Activated naive CD8-positive, alpha-beta T cell treated with anti-CD3 and anti-CD28 coated beads, Interleukin-2, amount 50 U/mL, for 16 hours (primary cell): ENCODE results near the gene PER1.

Source experiments
- DNase-seq: peaks from one replicate; pipeline ENCODE4 v3.0.0-alpha.2; 2020; ENCODE audit warnings: low read depth, low spot score

Gene PER1, protein sequence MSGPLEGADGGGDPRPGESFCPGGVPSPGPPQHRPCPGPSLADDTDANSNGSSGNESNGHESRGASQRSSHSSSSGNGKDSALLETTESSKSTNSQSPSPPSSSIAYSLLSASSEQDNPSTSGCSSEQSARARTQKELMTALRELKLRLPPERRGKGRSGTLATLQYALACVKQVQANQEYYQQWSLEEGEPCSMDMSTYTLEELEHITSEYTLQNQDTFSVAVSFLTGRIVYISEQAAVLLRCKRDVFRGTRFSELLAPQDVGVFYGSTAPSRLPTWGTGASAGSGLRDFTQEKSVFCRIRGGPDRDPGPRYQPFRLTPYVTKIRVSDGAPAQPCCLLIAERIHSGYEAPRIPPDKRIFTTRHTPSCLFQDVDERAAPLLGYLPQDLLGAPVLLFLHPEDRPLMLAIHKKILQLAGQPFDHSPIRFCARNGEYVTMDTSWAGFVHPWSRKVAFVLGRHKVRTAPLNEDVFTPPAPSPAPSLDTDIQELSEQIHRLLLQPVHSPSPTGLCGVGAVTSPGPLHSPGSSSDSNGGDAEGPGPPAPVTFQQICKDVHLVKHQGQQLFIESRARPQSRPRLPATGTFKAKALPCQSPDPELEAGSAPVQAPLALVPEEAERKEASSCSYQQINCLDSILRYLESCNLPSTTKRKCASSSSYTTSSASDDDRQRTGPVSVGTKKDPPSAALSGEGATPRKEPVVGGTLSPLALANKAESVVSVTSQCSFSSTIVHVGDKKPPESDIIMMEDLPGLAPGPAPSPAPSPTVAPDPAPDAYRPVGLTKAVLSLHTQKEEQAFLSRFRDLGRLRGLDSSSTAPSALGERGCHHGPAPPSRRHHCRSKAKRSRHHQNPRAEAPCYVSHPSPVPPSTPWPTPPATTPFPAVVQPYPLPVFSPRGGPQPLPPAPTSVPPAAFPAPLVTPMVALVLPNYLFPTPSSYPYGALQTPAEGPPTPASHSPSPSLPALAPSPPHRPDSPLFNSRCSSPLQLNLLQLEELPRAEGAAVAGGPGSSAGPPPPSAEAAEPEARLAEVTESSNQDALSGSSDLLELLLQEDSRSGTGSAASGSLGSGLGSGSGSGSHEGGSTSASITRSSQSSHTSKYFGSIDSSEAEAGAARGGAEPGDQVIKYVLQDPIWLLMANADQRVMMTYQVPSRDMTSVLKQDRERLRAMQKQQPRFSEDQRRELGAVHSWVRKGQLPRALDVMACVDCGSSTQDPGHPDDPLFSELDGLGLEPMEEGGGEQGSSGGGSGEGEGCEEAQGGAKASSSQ (N-terminal part only)

DNA sequence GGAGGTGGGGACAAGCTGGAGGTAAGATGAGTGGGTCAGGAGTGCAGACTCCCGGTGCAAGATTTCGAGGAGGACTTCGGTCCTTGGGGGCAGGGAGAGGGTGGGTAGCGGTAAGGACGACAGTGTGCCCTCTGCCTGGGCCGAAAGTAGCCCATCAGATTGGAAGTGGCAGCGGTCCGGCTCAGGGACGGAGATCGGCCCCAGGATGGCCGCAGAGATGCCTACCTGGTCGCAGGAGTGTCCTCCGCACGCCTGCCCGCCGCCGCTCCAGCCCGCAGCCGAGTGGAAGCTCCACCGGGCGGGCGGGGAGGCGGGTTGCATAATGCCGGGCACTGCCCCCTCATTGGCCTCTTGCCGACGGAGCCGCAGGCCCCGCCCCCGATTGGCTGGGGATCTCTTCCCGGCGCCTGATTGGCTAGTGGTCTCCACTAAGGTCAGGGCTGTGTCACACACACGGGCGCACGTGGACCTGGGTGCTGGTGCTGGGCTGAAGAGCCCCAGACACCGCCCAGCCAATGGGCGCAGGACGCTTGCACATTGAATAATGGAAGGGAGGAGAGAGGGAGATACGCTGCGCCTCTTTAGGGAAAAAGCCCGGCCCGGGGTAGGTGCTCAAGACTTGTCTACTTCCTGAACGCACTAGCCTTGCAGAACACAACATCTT is at the start of gene PER1:
PER1 (minus strand) TSS at position 293 of the 664 bp plus-strand sequence. CDS start 1,698 bp downstream, outside the sequence.
- DNase-seq: peak; percentile 64

DNA sequence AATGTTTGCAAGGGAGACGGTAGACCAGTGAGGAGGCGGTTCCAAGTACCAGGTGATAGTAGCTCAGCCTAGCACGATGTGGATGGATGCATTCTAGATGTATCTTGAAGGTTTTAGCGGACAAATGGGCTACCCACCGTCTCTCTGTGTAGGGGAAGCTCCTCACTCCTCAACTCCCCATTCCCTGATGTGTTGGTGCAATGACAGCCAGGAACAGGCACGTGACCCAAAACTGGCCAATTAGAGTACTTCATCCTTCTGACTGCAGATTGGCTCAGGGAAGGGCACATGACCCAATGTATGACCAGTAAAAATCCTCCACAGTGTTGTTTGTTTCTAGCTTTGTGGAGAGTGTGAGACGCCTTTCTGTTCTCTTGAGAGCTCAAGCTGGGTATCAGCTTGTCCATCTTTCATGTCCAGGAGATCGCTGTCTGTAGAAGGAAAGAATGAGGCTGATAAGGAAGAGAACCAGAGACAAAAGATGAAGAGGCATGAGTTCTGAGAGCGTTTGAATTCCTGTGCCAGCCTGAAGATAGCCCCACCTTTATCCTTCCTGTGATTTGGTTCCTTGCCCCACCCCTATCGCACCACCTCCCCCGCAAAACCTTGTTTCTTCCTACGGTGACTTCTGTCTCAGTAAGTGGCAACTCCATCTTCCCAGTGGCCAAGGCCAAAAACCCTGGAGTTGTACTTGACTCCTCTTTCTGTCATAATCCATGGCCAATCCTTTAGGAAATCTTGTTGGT is 40.0 kb upstream of the PER1 start:
- DNase-seq: no peak

DNA sequence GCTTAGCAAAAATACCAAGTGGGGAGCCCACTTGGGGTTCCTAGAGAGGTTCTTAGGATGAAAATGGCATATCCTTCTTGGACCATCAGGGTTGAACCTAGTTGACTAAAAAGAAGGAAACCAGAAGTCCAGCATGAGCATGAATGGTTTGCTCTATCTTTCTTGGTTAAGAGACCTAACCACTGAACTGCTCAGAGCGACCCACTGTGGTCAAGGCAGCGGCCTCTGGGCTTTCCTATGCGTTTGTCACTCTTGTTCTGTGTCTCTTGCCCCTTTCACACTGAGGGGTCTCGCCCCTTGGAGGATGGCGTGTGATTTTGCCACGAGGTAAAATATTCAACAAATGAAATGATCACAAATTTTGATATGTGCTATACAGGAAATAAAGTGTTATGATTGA is 38.3 kb upstream of the PER1 start:
- DNase-seq: no peak

DNA sequence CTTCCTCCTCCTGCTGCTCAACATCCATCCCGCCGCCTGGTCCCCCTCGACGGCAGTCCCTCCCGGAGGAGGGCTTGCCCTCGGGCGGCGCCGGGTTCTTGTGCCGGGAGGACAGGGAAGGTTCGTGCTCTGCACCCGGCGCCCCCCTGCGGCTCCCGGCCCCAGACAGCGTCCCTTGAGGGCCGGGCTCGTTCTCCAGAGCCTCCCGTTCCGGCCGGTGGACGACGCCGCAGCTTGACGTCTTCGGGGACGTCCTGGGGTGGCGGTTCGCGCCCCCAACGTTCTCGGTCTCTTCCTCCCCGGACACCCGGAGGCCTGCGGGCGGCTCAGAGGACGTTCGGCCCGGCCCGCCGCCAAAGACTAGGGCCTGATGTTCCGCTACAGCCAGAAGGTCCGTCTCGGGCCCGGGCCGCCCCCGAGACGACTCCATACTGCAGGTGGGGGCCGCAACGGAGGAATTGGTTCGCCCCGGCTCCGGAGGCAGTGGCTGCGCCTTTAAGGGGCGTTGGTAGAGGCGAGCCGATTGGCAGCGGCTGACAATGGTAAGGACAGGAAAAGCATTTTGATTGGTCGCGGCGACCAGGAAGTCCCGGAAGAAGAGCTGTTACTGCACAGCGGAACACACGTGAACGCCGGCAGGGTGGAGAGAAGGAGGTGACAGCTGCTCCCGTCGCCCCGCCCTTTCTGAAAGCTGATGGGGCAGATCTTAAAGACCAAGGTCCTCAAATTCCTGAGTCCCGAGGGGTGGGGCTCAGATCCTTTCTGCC is 37.7 kb upstream of the PER1 start, which contains the start of gene BORCS6:
BORCS6 (minus strand) TSS at position 470 of the 767 bp plus-strand sequence; CDS start at position 430, 40 bp downstream.
- DNase-seq: peak; percentile 86

DNA sequence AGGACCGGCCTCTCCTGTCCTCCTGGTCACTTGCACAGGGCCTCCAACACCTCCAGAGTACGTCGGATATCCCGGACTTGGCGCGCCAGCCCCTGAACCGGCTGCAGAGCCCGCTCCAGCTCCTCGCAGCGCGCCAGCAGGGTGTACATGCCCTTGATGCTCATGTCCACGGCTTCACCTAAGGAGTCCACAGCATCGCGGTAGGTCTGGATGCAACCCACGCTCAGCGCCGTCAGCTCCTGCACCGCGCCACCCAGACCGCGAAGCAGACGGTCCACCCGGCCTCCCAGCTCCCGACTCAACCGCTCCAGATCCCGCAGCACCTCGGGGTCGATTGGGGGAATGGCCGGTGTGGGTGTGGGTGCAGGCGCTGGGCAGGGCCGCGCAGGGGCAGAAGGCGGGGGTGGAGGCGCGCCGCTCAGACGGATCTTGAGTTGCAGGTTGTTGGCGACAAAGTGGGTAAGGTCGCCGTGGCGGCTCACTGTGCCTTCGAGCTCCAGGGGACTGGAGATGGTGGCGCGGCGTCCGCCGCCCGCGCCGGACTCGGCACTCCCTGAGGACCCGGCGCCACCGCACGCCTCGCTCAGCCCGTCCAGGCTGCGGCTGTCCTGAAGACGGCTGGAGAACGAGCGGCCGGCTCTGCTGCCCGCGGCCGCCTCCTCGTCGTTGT is 37.0 kb upstream of the PER1 start:
- no peak for DNase-seq

DNA sequence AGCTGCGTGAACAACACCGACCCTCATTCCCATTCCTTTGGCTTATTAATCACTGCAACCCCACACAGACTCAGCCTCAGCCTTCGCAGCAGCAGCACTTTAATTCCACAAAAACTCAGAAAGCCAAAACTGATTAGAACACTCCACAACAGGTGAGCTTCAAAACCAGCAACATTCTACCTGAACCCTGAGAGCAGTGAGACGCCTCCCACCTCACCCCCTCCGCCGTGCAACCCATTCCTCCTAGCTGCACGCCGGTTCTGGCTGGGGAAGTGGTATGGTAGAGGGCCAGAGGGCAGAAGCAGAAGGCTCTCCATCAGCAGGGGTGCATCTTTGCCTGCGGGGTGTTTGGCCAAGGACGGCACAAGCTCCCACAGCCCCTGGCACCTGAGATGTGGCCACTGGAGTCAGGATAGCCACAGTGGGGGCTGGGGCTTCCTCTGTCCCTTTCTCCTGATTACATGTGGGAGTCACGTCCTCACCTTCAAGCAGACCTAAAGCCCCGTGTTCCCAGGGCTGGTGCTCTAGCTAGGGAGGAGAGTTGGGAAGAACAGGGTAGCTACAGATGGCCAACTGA is 36.1 kb upstream of the PER1 start:
- DNase-seq: no peak

DNA sequence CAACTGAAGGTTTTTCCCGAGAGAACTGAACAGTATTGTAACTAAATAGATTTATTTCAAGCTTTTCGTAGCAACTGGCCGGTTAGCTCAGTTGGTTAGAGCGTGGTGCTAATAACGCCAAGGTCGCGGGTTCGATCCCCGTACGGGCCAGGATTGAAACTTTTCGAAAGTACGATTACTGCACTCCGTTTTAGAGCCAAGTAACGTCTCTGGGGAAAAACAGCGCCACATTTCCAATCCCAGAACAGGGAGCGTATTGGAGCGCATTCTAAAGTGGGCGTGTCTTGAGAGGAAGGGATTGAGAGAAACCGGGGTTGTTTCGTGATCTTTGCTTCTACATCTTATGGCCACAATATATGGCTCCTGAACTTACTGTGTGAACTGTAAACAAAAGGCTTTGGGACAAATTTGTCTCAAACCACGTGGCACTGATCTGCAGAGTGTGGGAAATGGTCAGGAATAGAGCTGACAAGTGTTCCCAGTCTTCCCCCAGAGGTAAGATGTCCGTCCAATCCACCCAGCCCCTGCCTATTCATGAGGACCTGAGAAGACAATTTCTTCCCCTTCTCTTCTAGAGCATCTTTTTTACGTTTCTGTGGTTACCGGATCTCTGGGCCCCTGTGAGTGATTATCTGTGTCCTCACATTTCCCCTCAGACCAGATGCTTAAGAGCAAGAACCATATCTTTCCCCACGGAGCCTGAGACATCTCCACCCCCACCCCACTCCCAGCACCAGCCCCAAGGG is 35.5 kb upstream of the PER1 start:
- DNase-seq: peak; percentile 80

DNA sequence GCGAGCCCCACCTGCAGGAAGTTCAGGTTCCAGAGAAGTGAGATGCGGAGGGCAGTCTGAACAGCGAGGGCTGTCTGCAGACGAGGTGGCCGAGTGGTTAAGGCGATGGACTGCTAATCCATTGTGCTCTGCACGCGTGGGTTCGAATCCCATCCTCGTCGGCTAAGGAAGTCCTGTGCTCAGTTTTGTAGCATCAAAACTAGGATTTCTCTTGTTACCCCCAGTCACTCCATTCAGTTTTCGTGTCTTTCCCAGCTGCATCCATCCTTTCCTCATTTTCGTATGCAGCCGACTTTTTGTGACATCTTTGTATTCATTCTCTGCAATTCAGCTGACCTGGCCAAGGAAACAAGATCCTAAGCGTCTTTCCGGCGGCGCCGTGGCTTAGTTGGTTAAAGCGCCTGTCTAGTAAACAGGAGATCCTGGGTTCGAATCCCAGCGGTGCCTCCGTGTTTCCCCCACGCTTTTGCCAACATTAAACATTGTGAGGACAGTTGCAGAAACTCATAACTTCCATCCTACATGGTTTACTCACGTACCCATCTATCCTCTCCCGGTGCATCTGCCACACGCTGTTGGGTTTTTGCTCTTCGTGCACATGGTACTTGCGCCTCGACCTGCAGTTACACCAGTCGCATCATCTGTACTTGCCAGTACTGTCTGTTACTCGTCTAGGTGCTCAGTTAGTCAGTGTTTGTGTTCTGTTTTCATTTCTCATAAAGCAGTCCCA is 34.7 kb upstream of the PER1 start:
- peak; percentile 84 for DNase-seq

DNA sequence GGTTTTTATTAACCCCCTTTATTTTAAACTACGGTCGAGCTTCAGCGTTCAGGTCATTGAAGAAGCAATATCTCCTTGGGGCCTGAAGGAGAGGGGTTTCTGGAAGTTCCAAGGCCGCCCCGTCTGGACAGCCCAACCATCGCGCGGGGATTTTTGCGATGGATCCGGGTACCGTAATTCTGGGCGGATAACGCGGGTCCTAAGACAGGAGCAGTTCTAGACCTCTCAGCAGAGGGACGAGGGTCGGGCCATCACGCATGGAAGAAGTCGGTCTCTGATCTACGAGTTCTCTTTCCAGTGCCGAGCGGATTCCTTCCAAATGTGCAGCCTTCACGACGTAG is 34.2 kb upstream of the PER1 start:
- no peak for DNase-seq

DNA sequence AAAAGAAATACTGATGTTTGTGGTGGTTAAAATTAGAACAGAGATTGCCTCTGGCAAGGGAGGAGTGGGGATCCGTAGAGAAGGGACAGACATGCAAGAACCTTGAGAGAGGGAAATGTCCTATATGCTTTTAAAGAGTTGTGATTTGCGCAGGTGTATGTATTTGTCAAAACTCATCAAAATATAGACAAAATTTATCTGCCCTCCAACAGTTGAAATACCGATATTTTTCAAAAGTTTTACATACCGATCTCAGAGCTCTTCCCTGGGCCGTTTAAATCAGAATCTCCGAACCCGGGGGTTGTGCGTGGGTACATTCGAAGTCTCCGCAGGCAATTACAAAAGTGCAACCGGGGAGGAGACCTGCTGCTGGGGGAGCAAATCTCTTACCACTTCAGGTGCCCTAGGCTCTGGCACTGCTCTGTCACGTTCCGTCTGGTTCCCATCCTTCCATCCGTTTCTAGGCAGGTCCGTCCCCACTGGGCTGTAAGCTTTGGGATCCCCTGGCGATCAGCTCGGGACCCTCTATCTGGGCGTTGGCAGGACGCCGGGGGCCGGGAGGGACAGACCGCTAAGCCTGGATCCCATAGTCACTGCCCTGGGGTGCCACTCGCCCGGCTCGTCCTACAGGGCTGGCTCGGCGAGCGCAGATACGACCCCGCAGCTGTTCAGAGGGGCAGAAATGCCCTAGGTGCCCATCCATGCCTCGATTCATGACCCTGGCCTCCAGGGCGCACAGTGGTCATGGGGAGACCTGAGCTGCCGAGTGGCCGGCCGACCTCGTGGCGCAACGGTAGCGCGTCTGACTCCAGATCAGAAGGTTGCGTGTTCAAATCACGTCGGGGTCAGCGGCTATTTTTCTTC is 33.6 kb upstream of the PER1 start:
- DNase-seq: peak; percentile 83

DNA sequence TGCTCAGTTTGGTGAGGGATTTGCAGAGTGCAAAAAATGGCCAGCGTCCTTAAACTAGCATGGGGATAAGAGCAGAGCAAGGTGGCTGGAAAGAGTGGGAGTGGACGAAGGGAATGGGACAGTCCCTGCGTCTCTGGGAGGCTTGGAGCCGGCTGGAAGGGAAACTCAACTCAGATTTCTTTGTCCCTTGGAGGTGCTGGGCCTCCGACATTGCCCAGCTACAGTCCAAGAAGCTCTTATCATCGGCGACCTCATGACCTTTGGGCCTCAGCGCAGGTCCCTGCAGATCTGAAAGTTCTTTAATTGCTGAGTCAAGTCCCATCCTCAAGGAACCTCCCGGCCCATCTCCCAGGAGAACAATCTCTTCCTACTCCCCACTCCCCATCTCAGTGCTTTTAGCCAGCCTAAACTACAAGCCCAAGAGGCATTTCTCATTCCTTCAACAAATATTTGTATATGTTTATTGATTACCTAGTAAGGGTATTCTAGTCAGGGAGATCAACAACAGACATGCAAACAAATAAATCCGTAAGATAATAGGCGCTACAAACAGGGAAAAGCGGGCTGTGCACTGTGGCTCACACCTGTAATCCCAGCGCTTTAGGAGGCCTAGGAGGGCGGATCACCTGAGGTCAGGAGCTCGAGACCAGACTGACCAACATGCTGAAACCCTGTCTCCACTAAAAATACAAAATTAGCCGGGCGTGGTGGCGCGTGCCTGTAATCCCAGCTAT is 25.0 kb upstream of the PER1 start:
- DNase-seq: no peak

DNA sequence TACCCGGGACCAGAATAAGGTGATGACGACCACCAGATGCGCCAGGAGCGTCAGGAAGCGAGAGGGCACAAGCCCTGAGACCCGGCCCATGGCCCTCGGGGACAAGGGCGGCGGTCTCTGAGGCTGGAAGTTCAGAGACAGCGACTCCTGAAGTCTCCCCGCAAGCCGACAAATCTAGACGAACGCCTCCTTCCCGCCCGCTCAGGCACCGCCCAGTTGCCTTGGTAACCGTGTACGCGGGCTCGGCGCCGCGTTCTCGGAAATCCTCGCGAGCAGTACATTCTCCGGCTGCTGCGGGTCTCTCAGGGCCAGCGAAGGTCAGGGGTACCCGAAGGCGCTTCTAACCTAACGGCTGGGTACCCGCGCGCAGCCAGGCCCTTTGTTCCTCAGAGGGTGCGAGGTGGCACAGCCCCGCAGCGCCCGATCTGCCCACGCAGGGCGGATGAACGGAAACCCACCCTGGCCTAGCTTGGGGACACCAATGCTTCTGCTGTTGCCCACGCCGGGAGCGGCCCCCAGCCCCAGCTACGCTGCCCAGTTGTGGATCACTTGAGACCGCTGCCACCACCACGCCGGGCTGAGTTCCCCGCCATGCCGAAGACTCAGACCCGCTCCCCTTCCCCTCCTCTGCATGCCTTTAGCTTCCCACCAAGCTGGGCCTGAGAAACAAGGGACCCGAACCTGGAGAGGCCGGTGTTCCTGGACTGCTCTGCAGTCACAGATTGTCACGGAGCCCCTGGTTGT is 24.2 kb upstream of the PER1 start, which contains the start of gene TMEM107:
TMEM107 (minus strand) TSS at position 184 of the 744 bp plus-strand sequence; CDS start at position 90, 94 bp downstream.
- DNase-seq: peak; percentile 64

DNA sequence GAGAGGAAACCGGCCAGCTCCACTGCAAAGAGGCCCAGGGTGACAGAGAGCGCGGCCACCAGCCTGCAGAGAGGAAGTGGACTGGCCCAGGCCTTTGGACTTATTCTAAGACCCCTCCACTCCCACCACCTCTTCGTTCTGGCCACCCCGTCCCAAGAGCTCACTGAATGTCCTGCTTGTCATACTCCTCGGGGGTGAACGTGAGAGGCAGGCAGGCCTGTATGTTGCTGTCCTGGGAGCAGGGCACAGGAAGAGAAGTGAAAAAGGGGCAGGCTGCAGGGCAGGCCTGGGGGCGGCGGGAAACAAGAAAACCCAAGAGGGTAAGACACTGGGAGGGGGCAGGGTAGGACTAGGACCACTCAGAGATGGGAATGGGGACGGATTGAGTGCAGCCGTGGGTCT is 23.6 kb upstream of the PER1 start:
- no peak for DNase-seq

DNA sequence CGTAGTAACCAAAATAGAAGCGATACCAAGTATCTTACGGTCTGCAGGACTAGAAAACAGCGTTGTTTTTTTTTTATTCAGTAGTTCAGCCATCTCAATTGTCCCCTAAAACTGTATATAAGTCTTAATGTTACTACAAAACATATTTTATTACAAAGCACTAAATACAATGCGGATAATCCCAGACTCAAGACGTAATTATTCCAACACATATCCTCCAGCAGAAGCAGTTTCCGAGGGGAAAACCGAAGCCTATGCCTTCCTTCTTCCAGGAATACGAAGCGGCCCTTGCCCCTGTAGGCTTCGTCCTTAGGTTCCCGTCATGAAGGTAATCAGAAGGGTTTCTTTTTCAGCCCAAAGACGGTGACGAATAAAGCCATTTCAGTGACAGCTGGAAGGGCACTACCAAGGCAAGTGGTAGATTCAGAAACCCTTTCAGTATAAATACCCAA is 21.7 kb upstream of the PER1 start:
- no peak for DNase-seq
